Kidney (tissue), 14 donors: ENCODE measurements around the gene NDST1. TPM values are rescaled to one million over a fixed set of nuclear protein-coding genes. Genes with fewer than 3 reads are reported as not detected.

Experiments used
- DNase-seq, 5 donors: peaks; one replicate each; pipeline ENCODE4 v3.0.0-alpha.2; 2013 to 2020
- FAIRE-seq: peaks from 2 replicates; lab custom pipeline; 2012; peaks lifted over from hg19 to GRCh38; lab: Jason Lieb, UNC
- H3K27ac ChIP-seq, 2 donors: one replicate each; pipeline ENCODE4 v1.7.0; 2013; ENCODE audit warnings: low read depth in 2 of 2, low read length in 2 of 2, inconsistent platforms in 1 of 2
- H3K27me3 ChIP-seq: one replicate; pipeline ENCODE4 v1.7.1; 2013; ENCODE audit warnings: low read length, inconsistent platforms; ENCODE audit not compliant: control insufficient read depth, insufficient read depth
- H3K36me3 ChIP-seq, 3 donors: one replicate each; pipeline versions ENCODE4 v1.7.0 to v1.7.1; 2013; ENCODE audit warnings: low read length in 3 of 3, control low read depth in 1 of 3, inconsistent platforms in 1 of 3; ENCODE audit not compliant: insufficient read depth in 3 of 3, control insufficient read depth in 2 of 3
- H3K4me1 ChIP-seq, 3 donors: one replicate each; pipeline versions ENCODE4 v1.7.0 to v1.7.1; 2013; ENCODE audit warnings: low read length in 3 of 3, inconsistent platforms in 1 of 3, low read depth in 1 of 3; ENCODE audit not compliant: control insufficient read depth in 2 of 3, insufficient read depth in 2 of 3
- H3K4me3 ChIP-seq, 3 donors: one replicate each; pipeline versions ENCODE4 v1.7.0 to v1.8.1; 2013; ENCODE audit warnings: low read length in 3 of 3, control low read depth in 1 of 3, inconsistent platforms in 1 of 3
- H3K9ac ChIP-seq, 3 donors: one replicate each; pipeline versions ENCODE4 v1.7.0 to v1.7.1; 2013; ENCODE audit warnings: low read length in 3 of 3, control low read depth in 1 of 3, inconsistent platforms in 1 of 3
- H3K9me3 ChIP-seq, 3 donors: one replicate each; pipeline versions ENCODE4 v1.7.0 to v1.7.1; 2013; ENCODE audit warnings: low read length in 3 of 3, control low read depth in 1 of 3, inconsistent platforms in 1 of 3; ENCODE audit not compliant: control insufficient read depth in 2 of 3, insufficient read depth in 1 of 3
- CTCF ChIP-seq: IDR thresholded peaks from 3 replicates; pipeline ENCODE4 v1.5.1; 2012; ENCODE audit warnings: mild to moderate bottlenecking, moderate library complexity, borderline replicate concordance; ENCODE audit not compliant: insufficient read depth; ENCODE audit errors: extremely low read depth
- intact Hi-C: fragments of 100-400 bp; cut with DNase I; formaldehyde crosslinking; loops from one replicate; pipeline ENCODE4 v1.11.1; 2022
- polyA plus RNA-seq: library from polyadenylated mRNA; stranded (reverse); fragments of 350-450 nt; fragmentation: Illumina TruSeq; extraction: RNeasy Lipid Tissue Mini Kit (QIAGEN cat#74804); gene quantifications from one replicate; pipeline ENCODE4 v1.2.3, GENCODE V29; 2014; ENCODE audit warnings: low read depth, low replicate concordance; ENCODE audit not compliant: insufficient read depth
- total RNA-seq: library from RNA; stranded (reverse); fragmentation: NEBNext Ultra II Directional; extraction: Animal tissue kit (Norgen Biotek cat#: 25700); gene quantifications from one replicate; pipeline ENCODE4 v1.2.1, GENCODE V29; 2021
- donor health status: control.
- donor health status: control.
- donor health status: control.
- donor health status: control.
- donor health status: control.
- donor health status: DM: yes; HTN: yes; CAD: no.
- donor health status: Normal renal cell carcinoma (clear cell type).

The NDST1 gene
- total and polyA plus RNA-seq, 2 donors from 2014 or later, result 11.7 to 60.7 TPM

- intact Hi-C loops, result no loop called here
- DNase-seq (no peak), FAIRE-seq (no peak)
- Histone ChIP-seq H3K27me3 (no peaks in the 10 kb centered on the region), H3K27ac (no peak overlapping the region), H3K9me3 (no peaks in the 10 kb centered on the region), H3K4me1 (peaks cover 0 to 75% (median 69%) of the 10 kb centered on the region in 3 donors), H3K9ac (no peak overlapping the region), H3K4me3 (no peak overlapping the region), H3K36me3 (no peaks in the 10 kb centered on the region)
- no peak for TF ChIP-seq CTCF
These were observed 897 bp downstream of the NDST1 start for GRCh38 chr5:150508828-150509227.

- Histone ChIP-seq H3K27ac (peak overlapping the region; percentile 73 to 77), H3K9me3 (no peaks in the 10 kb centered on the region), H3K4me1 (peaks cover 0 to 68% (median 63%) of the 10 kb centered on the region in 3 donors), H3K9ac (peak overlapping the region in 1 of 3 donors; percentile 28), H3K36me3 (no peaks in the 10 kb centered on the region), H3K4me3 (no peak overlapping the region), H3K27me3 (no peaks in the 10 kb centered on the region)
- intact Hi-C loops, result no loop called here
- DNase-seq (no peak), FAIRE-seq (no peak)
- TF ChIP-seq CTCF, result no peak
These were observed 2.1 kb downstream of the NDST1 start for GRCh38 chr5:150509992-150510391.

- H3K4me1 ChIP-seq, result peaks cover 0 to 67% (median 64%) of the 10 kb centered on the region in 3 donors
- H3K27me3 ChIP-seq, result no peaks in the 10 kb centered on the region
- FAIRE-seq (no peak), DNase-seq (peak in 1 of 5 donors; percentile 40)
- peak overlapping the region; percentile 73 to 77 for H3K27ac ChIP-seq
- H3K4me3 ChIP-seq, result no peak overlapping the region
- H3K9ac ChIP-seq, result peak overlapping the region in 1 of 3 donors; percentile 28
- intact Hi-C loops, result no loop called here
- no peak for TF ChIP-seq CTCF
- H3K9me3 ChIP-seq, result no peaks in the 10 kb centered on the region
- no peaks in the 10 kb centered on the region for H3K36me3 ChIP-seq
These were observed 2.7 kb downstream of the NDST1 start for GRCh38 chr5:150510460-150511263.
